ENCODE results near the gene HOXD13.

The HOXD13 gene

DNA sequence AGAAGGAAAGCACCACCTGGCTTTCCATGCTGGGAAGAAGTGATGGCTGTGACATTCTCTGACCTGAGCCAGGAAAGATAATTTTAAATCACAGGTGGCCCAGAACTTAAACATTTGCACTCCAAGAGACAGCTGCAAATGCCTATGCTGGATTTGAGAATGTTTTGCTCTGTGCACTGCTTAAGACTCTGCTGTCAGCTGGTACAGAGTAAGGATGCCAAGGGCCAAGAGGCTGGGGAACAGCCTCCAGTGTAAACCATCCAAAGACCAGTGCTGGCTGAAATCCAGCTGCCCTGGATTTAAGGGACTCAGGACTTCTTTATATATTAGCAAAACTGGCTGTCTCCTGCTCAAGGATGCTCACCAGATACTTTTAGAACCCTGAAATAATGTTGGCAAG is 40.9 kb downstream of the HOXD13 start:
- no peak for DNase-seq

DNA sequence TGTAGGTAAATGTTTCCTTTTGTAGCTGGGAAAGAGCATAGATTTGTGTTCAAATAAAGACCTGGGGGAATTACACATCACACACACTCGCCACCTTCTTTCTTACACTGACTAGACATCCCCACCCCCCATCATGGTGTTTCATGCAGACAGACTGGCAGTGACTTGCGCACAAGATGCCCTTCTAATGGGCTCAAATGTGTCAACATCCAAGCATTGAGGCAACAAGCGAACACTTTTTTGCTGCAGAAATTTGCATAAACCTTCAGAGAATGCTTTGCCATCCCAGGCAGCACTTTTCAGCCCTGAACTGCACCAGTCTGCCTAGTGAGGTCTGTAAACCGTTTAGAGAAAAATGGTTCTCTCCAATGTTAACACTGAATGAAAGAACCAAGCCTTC is 41.5 kb downstream of the HOXD13 start:
- no peak for DNase-seq

DNA sequence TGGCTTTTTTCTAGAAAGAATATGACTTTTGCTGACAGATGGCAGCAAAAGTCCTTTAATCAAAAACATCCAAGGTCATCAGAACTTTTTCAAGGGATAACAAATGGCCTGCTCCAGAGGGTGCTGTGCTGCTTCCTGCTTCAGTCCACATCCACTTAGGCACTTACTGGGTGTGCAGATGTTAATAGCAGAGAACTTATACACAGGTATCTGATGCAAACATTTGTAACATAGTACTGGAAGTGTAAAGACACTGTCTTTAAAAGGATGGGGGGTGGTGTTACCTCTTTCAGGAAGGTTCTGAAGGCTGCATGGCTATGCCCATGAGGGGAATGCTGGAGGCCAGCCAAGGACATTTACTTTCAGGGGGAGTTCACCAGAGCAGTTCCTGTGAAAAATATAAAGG is 42.5 kb downstream of the HOXD13 start:
- no peak for DNase-seq

DNA sequence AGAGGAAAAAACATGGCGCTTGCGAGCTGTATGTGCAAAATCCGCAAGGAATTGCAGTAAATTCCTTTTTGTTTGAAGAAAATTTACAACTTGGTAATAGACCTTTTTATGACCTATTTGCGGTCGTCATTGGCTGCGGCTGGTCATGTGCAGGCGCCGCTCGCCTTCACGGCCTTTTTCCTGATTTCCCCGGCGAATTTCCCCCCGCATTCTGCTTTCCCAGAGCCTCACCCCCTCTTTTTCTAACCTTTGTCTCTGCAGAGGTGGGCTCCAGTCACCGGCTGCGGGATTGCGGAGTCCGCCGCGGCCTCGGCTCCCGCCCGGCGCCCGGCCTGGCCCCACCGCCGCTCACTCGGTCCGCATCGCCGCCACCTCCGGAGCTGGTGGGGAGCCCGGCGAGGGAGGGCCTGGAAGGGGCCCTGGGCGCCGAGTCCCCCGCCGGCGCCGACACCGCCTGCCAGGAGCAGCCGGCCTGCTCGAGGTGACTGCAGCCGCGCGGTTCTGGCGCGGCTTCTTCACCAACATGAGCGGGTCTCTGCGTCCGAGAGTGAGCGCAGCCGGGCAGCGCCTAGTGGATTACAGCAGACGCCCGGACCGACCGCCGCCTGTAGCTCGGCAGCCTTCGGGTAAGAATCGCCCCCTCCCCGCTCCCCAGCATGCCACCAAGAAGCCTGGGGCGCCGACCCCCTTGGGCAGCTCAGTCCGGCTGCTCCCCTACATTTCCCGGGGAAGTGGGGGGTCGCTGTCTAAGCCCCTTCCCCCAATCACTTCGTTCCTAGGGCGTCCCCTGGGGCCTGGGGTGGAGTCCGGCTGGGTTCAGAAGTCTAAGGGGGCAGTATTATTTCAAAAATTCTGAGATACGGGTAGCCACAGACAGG is 44.1 kb downstream of the HOXD13 start:
- no peak for DNase-seq

DNA sequence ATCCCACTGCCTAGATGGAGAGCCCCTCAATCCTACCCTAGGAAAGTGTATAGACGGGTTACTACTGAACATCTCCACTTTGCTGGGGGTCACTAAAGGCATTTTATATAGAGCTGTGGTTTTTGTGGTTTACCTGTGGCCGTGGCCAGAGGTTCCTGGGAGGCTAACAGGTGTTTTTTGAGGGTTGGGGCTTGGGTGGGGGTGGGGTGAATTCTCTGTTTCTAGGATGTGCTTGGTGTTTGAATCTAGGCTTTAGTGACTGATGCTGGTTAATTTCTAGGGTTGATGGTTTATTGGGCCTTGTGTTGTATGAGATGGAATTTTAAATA is 44.7 kb downstream of the HOXD13 start:
- DNase-seq, result no peak

DNA sequence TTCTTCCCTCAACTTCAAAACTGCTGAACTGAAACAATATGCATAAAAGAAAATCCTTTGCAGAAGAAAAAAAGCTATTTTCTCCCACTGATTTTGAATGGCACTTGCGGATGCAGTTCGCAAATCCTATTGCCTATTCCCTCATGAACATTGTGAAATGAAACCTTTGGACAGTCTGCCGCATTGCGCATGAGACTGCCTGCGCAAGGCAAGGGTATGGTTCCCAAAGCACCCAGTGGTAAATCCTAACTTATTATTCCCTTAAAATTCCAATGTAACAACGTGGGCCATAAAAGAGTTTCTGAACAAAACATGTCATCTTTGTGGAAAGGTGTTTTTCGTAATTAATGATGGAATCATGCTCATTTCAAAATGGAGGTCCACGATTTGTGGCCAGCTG is 45.4 kb downstream of the HOXD13 start:
- no peak for DNase-seq

DNA sequence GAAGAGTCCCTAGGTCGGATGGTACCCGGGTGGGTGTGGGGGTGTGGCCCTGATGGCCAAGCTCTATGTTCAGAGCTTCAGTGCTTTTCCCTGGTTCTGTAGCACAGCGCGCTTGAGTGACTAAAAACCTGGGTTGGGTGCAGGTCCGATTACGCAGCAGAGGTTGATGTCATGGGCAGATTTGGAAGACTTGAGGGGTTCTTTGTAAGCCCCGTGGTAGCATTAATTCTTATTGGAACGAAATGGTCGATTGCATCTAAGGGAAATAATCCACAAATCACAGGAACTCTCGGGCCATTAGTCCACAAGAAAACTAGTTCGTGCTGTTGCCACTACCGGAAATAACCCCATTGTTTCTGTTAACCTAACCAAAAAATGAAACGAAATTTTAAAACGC is 46.0 kb downstream of the HOXD13 start:
- no peak for DNase-seq

DNA sequence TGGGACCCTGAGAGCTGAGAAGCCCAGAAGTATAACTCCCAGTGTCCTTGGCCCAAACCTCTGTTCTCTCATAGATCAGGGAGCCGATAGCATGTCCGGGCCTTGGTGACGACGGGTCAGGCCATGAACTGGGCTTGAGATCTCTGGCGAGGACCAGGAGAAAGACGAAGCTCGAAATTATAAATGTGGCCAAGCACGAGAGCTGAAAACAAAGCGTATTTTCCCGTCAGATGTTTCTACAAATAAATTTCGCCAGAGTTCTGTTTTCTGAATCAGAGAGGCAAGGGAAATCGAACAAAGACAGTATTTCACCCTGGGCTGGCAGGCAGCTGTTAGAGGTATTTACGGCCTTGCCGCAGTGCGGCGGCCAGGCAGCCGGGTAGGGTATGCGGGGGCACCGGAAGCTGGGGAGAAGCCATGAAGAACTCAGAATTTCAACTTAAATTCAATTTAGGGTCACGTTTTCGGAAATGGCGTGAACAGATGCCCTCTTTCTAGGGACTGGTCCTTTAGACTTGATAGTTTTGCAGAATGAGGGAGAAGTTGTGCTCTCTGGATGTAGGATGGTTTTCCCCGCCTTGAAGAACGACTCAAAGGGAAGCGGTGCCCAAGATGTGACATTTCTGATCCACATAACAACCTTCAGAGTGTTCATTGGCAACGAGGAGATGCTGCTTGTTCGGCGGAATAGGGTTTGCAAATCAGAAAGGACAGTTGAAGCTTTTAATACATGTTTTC is 46.6 kb downstream of the HOXD13 start:
- no peak for DNase-seq

DNA sequence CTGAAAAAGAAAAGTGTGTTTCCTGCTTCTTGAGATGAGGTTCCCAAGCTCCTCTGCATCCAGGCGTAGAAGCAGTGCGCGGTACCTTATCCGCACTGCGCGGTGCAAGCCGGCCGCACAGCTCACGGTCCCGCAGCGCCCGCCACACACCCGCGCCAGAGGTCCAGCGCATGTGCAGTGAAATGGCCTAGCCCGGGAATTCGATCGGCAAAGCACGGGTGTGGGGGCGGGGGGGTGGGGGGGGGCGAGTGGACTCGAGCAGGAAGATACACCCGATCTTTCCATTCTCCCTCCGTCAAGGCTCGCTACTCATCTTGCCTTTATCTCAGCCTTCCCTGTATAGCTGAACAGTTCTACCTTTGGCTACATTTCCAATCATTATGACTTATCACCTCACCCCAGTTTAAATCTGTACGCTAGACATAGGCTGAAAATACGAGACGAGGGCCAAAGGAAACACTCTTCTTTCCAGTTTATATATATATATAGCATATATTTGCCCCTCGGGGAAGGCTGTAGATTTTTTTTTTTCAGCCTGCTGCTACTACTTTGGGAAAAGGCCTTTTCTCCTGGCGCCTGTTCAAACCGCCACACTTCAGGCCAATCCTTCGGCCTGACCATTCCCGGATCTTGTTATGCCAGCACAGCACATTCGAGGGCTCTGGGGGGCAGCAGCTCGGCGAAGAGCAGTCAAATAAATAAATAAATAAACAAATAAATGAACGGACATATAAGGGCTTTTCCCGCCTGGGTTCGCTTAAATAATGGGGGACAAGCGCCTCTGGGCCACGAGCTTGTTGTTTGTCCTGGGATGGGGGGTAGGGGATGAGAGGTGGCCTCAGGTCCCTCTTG is 47.4 kb downstream of the HOXD13 start:
- DNase-seq, result no peak

DNA sequence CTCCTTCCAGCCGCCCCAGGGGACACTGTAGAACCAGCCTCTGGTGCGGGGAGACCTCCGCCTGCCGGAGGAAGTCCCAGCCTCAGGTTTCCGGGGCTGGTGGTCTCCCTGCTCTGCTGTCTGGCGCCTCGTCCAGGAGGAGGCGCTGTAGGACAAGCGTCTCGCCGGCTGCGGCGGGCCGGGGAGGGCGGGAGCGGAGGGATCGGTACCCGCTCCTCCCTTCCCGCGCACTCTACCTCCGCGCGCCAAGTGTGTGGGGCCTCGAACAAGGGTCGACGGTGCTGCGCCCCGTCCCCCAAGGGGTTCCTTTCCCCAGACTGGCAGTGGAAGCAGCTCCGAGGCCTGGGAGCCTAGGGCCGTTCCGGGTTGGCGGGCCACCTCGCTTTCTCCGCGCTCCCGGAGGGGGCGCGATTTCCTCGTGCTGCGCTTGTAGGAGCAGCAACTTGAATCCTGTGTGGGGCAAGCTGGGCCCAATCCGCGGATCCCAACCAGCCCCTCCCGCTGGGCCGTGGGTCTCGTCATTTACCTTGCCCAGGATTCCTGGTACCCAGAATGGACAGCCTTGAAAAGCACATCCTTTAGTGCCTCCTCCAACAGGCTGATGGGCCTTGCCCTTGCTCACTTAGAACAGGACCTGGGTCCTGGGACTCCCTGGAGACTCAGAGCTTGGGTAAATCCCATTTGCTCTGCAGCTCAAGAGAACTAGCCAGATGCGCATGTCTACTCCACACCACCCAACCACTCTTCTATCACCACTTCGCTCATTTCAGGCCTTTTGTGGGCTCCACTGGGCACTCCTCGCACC is 48.2 kb downstream of the HOXD13 start:
- DNase-seq, result peak; percentile 33

DNA sequence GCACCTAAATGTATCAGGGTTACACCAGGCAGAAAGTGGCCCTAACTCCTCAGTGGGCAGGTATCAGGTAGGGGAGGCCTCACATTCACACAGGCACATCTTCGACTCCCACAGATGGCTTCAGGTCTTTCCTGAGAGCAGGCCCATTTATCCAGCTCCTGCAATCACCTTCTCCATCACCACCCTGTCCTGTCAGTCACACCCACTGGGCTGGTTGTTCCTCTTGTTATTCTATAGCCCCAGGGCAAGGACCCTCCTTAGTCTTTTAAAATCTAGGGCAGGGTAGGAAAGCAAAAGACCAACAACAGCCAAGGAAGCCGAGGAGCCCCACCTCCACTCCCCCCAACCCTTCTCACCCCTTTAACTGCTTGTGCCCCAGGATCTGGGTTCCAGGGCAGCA is 49.8 kb downstream of the HOXD13 start:
- no peak for DNase-seq
